Measurements from ENCODE around the gene GASK1A.

DNA sequence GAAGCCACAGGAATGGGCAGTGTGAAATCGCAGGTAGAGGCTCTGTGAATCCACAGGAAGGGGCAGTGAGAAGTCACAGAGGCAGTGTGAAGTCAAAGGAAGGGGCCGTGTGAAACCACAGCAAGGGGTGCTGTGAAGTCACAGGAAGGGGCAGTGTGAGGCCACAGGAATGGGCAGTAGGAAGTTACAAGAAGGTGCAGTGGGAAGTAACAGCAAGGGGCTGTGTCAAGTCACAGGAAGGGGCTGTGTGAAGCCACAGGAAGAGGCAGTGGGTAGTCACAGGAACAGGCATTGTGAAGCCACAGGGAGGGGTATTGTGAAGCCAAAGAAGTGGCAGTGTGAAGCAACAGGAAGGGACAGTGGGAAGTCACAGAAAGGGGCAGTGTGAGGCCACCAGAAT lies 34.1 kb downstream of the GASK1A start:
- TF ChIP-seq, protein P1, sequence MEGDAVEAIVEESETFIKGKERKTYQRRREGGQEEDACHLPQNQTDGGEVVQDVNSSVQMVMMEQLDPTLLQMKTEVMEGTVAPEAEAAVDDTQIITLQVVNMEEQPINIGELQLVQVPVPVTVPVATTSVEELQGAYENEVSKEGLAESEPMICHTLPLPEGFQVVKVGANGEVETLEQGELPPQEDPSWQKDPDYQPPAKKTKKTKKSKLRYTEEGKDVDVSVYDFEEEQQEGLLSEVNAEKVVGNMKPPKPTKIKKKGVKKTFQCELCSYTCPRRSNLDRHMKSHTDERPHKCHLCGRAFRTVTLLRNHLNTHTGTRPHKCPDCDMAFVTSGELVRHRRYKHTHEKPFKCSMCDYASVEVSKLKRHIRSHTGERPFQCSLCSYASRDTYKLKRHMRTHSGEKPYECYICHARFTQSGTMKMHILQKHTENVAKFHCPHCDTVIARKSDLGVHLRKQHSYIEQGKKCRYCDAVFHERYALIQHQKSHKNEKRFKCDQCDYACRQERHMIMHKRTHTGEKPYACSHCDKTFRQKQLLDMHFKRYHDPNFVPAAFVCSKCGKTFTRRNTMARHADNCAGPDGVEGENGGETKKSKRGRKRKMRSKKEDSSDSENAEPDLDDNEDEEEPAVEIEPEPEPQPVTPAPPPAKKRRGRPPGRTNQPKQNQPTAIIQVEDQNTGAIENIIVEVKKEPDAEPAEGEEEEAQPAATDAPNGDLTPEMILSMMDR (conservative IDR thresholded peaks at IDR 0.05; ENCODE audit: low read depth, low read length) = no peak
- TF ChIP-seq RAD21 (IDR thresholded peaks at IDR 0.05; ENCODE audit: low read length) = no peak

All from IMR-90 (cell line).